GM12891 (cell line): ENCODE results near the gene COA1.

ENCODE experiments used
- DNase-seq: peaks from one replicate; pipeline ENCODE4 v3.0.0; 2011; ENCODE audit warnings: low spot score; ENCODE audit not compliant: insufficient read length
- FAIRE-seq: peaks from 2 replicates; lab custom pipeline; 2011; peaks lifted over from hg19 to GRCh38; lab: Jason Lieb, UNC
- PAX5 ChIP-seq: IDR thresholded peaks from 2 replicates; pipeline ENCODE4 v1.6.1; 2011; ENCODE audit warnings: low read length, moderate library complexity, mild to moderate bottlenecking; ENCODE audit not compliant: insufficient read depth, severe bottlenecking
- POLR2A ChIP-seq: IDR thresholded peaks from 2 replicates; pipeline ENCODE4 v1.6.1; 2011; ENCODE audit warnings: low read depth, low read length, control low read depth
- POLR2AphosphoS5 ChIP-seq: IDR thresholded peaks from 2 replicates; pipeline ENCODE4 v1.6.1; 2011; ENCODE audit warnings: low read depth, low read length, control low read depth
- POU2F2 ChIP-seq: IDR thresholded peaks from 2 replicates; pipeline ENCODE4 v1.6.1; 2011; ENCODE audit warnings: low read depth, mild to moderate bottlenecking, control low read depth, low read length, moderate library complexity
- SPI1 ChIP-seq: IDR thresholded peaks from 2 replicates; pipeline ENCODE4 v1.6.1; 2011; ENCODE audit warnings: low read depth, low read length, control low read depth
- TAF1 ChIP-seq: IDR thresholded peaks from 2 replicates; pipeline ENCODE4 v1.6.1; 2011; ENCODE audit warnings: low read depth, low read length, control low read depth

The COA1 gene

GRCh38 chr7:43703573-43703972 lies 25.8 kb downstream of the COA1 start:
- TF ChIP-seq PAX5 (no peak), TAF1 (no peak), POLR2AphosphoS5 (no peak)
- DNase-seq = no peak
- no peak for FAIRE-seq

DNA sequence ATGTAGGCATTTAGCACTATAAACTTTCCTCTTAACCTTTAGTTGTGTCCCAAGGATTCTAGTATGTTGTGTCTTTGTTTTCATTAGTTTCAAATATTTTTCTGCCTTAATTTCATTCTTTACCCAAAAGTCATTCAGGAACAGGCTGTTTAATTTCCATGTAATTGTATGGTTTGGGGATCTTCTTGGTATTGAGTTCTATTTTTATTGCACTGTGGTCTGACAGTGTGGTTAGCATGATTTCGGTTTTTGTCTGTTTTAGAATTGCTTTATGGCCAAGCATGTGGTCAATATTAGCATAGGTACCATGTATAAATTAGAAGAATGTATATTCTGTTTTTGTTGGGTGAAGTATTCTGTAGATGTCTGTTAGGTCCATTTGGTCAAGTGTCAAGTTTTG lies 26.3 kb downstream of the COA1 start:
- no peak for DNase-seq
- TF ChIP-seq TAF1 = no peak
- no peak for TF ChIP-seq POLR2A
- no peak for TF ChIP-seq PAX5
- no peak for TF ChIP-seq POU2F2
- TF ChIP-seq POLR2AphosphoS5 = no peak
- peak; percentile 79 for FAIRE-seq

GRCh38 chr7:43701929-43702328 lies 27.4 kb downstream of the COA1 start:
- FAIRE-seq (no peak), DNase-seq (no peak)
- TF ChIP-seq POLR2AphosphoS5 (no peak), POLR2A (no peak), POU2F2 (no peak), SPI1 (no peak), TAF1 (no peak), PAX5 (no peak)

- DNase-seq (no peak), FAIRE-seq (no peak)
- TF ChIP-seq POLR2A (no peak), TAF1 (no peak), PAX5 (no peak), POU2F2 (no peak), POLR2AphosphoS5 (no peak)
These were observed 27.8 kb downstream of the COA1 start for GRCh38 chr7:43701500-43701854.

DNA sequence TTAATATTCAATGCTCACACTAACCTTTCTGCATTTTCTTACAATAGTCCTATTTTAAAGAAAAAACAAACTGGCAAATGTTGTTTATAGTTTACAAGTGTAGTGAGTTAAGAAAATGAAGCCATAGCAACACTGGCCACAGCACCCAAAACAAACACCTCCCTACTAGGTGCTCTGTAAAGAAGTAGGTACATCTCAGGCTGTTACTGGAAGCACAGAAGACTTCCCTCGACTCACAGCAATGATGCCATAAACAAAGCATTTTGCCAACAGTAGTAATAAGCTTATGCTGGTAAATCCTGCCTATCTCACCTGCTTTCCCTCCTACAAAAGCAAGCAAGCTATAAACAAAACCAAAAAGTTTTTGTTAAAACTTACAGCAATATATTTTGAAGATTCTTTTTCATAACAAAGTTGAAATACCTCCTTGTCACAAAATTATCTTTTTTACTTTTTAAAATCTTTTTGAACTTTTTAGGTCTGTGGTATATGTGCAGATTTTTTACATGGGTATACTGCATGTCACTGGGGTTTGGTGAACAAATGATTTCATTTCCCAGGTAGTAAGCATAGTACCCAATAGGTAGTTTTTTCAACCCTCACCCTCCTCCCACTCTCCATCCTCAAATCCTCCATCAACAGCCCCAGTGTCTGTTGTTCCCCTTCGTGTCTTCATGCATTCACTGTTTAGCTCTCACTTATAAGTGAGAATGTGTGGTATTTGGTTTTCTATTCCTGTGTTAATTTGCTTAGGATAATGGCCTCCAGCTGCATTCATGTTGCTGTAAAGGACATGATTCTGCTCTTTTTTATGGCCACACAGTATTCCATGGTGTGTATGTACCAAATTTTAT lies 28.4 kb downstream of the COA1 start:
- no peak for TF ChIP-seq POLR2A
- no peak for TF ChIP-seq POU2F2
- TF ChIP-seq PAX5 = no peak
- no peak for TF ChIP-seq SPI1
- TF ChIP-seq POLR2AphosphoS5 = no peak
- TF ChIP-seq TAF1 = no peak
- FAIRE-seq (peak; percentile 56), DNase-seq (no peak)

DNA sequence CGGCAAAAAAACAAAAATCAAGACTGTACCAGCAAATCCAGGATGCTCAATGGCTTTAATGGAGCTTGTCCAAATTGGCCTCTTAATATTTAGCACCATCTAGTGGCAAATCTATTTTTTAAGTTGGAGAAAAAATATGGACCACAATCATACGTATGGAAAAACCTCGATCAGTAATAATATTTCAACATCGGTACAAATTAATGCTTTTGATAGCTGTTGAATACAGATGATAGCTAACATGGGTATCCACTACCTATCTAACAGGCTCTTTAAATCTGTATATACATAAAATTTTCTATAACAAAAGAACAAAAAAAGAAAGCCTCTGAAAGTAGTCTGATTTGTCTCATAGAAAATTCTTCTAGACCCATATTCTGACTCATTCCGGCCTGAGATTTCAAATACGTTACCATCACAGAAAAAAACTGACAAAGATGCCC lies 29.2 kb downstream of the COA1 start:
- FAIRE-seq = no peak
- DNase-seq = no peak

DNA sequence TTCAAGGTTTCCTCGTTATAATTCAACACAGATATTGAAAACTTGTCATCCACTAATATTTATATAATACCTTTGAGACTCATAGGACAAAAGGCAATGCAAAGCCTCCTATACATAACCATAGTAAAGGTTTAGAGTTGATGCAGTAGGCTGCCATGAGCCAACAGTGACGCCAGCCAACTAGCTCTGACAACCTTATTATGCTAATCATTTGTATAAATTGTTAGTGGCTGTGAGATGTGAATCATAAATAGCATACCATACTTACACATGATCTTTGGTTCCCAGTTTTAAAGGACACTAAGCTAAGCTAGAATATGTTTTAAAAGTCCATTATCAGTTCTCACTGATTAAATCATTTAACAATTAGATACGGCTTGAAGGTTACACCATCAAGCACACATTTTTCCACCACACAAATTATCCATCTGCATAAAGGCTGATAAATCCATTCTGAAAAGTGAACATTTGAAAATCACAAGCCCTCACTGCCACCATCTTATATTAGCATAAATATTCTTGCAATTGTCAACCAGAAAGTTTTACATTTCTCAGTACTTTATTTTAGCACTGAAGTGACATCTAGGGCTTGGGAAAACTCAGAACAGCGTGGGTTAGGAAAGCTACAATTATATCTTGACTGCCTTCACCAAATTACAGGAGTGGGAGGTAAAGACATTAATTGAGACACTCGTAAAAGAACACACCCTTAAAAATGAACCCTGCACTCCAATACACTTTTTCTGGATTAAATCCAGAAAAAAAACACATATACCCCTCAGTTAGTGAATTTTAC lies 30.7 kb downstream of the COA1 start:
- TF ChIP-seq SPI1 = no peak
- no peak for TF ChIP-seq PAX5
- no peak for TF ChIP-seq POLR2A
- no peak for TF ChIP-seq POLR2AphosphoS5
- no peak for TF ChIP-seq POU2F2
- TF ChIP-seq TAF1 = no peak
- FAIRE-seq (no peak), DNase-seq (no peak)

More for the DNA sequence above, 29.2 kb downstream of the COA1 start:
- TF ChIP-seq POLR2A (no peak), TAF1 (no peak), POLR2AphosphoS5 (no peak), SPI1 (no peak), POU2F2 (no peak), PAX5 (no peak)

DNA sequence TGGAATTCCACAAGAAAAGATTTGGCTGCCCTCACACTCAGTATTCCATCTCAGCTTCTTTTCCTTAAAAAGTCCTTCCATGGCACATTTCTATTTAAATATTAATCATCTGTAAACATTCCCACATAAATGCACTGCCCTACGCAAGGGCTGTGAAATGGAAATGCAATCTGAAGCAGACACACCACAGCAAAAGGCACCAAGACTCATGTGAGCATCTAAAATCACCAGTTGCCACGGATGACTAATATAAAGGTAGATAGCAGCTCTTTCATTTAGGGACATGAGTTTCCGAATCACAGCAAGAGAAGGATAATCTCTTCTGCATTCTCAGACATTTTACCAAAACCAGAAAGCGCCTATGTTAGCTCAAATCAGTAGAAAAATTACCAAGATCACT lies 31.6 kb downstream of the COA1 start:
- DNase-seq (no peak), FAIRE-seq (no peak)
- TF ChIP-seq POU2F2 (no peak), SPI1 (no peak), PAX5 (no peak), POLR2A (no peak), TAF1 (no peak), POLR2AphosphoS5 (no peak)

DNA sequence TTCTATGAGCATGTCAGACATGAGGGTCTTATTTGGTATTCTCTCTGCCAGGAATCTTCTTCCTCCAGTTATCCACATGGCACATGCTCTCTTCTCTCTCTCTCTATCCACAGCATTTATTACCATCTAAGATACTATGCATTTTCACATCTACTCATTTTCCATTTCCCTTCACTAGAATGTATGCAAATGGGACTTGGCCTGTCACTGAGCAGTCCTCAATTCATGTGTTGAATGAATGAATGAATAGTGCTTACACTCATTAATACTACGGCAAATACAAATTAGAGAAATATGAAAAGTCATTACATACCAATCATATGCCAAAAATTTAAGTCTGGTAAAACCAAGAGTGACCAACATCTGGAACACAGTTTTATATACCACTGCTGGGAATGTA lies 34.0 kb downstream of the COA1 start:
- DNase-seq (no peak), FAIRE-seq (no peak)
- TF ChIP-seq PAX5 (no peak), POLR2AphosphoS5 (no peak), POLR2A (no peak), SPI1 (no peak), POU2F2 (no peak), TAF1 (no peak)

DNA sequence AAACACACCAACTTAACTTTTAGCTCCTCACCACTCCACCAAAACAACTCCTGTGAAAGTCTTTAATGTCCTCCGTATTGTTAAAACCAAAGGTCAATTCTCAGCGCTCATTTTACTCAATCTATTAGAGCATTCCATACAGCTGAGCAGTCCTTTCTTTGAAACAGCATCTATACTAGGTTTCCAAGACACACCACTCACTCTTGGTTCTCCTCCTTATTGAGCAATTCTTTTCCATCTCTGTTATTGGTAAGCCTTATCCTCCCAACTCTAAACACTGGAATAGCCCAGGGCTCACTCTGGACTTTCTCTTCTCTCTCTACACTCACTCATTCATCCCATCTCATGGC lies 34.9 kb downstream of the COA1 start:
- TF ChIP-seq TAF1 (no peak), POLR2AphosphoS5 (no peak), SPI1 (no peak), POLR2A (no peak), POU2F2 (no peak), PAX5 (no peak)
- DNase-seq (no peak), FAIRE-seq (no peak)
